ENCODE data around the gene SEL1L3.

- no peak for TF ChIP-seq CTCF (conservative IDR thresholded peaks at IDR 0.05)
- TF ChIP-seq ZFX (IDR thresholded peaks at IDR 0.05): no peak
These were observed 41.5 kb downstream of the SEL1L3 start for GRCh38 chr4:25821267-25821666.

All from C4-2B (cell line).